Measurements from ENCODE around the gene SORBS1.
A peak's percentile ranks its signal among the peaks of the same experiment; 100 is the strongest.

Gene SORBS1

GRCh38 chr10:95346715-95347401, 214.3 kb downstream of the SORBS1 start:
- H3K4me3 ChIP-seq (ENCODE audit: low read depth, low read length) = no peak overlapping the region
- TF ChIP-seq CTCF (IDR thresholded peaks at IDR 0.05; ENCODE audit: low read depth, low read length) = no peak
- in situ Hi-C loops (cut with HindIII; ENCODE audit: low sequenced_read_pairs) = no loop called here
- no peak for DNase-seq (ENCODE audit: low read depth, low spot score)

- no peak overlapping the region for H3K4me3 ChIP-seq (ENCODE audit: low read depth, low read length)
- no peak for DNase-seq (ENCODE audit: low read depth, low spot score)
- in situ Hi-C loops (cut with HindIII; ENCODE audit: low sequenced_read_pairs) = no loop called here
- TF ChIP-seq CTCF (IDR thresholded peaks at IDR 0.05; ENCODE audit: low read depth, low read length) = no peak
These were observed 217.6 kb downstream of the SORBS1 start for GRCh38 chr10:95343573-95343972.

- in situ Hi-C loops (cut with HindIII; ENCODE audit: low sequenced_read_pairs) = no loop called here
- DNase-seq (ENCODE audit: low read depth, low spot score) = peak; percentile 47
- H3K4me3 ChIP-seq (ENCODE audit: low read depth, low read length) = no peak overlapping the region
- no peak for TF ChIP-seq CTCF (IDR thresholded peaks at IDR 0.05; ENCODE audit: low read depth, low read length)
These were observed 219.4 kb downstream of the SORBS1 start for GRCh38 chr10:95341716-95342130.

GRCh38 chr10:95339863-95340262, 221.3 kb downstream of the SORBS1 start:
- no peak overlapping the region for H3K4me3 ChIP-seq (ENCODE audit: low read depth, low read length)
- no peak for DNase-seq (ENCODE audit: low read depth, low spot score)
- TF ChIP-seq CTCF (IDR thresholded peaks at IDR 0.05; ENCODE audit: low read depth, low read length) = no peak
- in situ Hi-C loops (cut with HindIII; ENCODE audit: low sequenced_read_pairs) = no loop called here

- H3K4me3 ChIP-seq (ENCODE audit: low read depth, low read length) = no peak overlapping the region
- TF ChIP-seq CTCF (IDR thresholded peaks at IDR 0.05; ENCODE audit: low read depth, low read length) = no peak
- no peak for DNase-seq (ENCODE audit: low read depth, low spot score)
- in situ Hi-C loops (cut with HindIII; ENCODE audit: low sequenced_read_pairs) = no loop called here
These were observed 223.6 kb downstream of the SORBS1 start for GRCh38 chr10:95337423-95338160.

- no peak for DNase-seq (ENCODE audit: low read depth, low spot score)
- in situ Hi-C loops (cut with HindIII; ENCODE audit: low sequenced_read_pairs) = no loop called here
- TF ChIP-seq CTCF (IDR thresholded peaks at IDR 0.05; ENCODE audit: low read depth, low read length) = no peak
- H3K4me3 ChIP-seq (ENCODE audit: low read depth, low read length) = no peak overlapping the region
These were observed 224.5 kb downstream of the SORBS1 start for GRCh38 chr10:95336702-95337101.

Measured in astrocyte of the spinal cord (primary cell).